ENCODE results near the gene DYNC2I2. TPM values are rescaled to one million over a fixed set of nuclear protein-coding genes. Genes with fewer than 3 reads are reported as not detected.

Gene DYNC2I2
- total and polyA plus RNA-seq, 4 donors = 10.9 to 58.0 (median 19.6) TPM

DNA sequence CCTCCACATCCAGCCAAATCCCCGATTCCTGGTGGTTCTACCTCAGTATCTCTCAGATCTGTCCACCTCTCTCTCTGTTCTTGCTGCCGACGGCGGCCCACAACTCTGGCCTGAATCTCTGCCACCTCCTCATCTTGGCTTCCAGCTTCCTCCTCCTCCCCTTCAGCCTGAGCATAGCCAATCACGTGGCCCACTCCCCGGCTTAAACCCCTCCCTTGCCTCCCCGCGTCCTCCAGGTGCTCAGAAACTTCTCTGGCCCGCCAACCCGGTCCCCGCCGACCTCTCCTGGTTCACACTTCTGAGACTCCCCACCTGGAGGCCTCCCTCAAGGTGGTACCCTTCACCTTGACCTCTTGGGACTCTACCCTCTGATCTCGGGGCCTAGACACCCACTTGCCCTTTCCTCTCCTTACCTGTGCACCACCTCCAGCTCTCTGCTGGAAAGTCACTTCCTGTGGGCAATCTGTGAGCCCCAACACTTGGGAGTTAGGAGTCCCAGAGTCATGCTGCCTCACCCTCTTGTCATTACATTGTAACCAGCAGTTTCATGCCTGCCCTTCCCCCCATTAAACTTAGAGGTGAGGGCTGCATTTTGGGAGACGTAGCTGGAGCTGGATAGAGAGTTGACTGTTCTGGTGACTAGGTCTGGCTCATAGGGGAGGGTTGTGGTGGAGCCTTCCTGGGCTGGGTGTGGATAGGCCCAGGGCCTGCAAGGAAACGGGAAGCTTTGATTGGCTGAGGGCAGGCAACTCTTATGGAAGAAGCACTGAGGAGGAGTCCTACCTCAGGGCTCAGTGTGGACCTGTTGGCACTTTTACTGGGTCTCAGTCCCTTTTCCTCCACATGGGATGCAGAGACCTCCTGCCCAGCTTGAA, 27.9 kb upstream of the DYNC2I2 start:
- Histone ChIP-seq H3K36me3 (ENCODE audit: control insufficient read depth in 4 of 4, insufficient read depth in 3 of 4, low read depth in 1 of 4, low read length in 3 of 4) (no peaks in the 10 kb centered on the region), H3K4me1 (ENCODE audit: control insufficient read depth in 4 of 4, insufficient read depth in 4 of 4, low read length in 3 of 4) (peaks cover 0 to 38% (median 19%) of the 10 kb centered on the region in 4 donors), H3K4me3 (ENCODE audit: low read depth in 1 of 3, low read length in 3 of 3) (peak overlapping the region; percentile 61 to 77 (median 64)), H3K27ac (ENCODE audit: low read depth in 1 of 2, low read length in 2 of 2) (peak overlapping the region; percentile 49 to 79), H3K9ac (ENCODE audit: low read depth in 1 of 2, low read length in 2 of 2) (peak overlapping the region; percentile 94 to 95), H3K9me3 (ENCODE audit: control insufficient read depth in 4 of 4, low read length in 3 of 4) (no peaks in the 10 kb centered on the region), H3K27me3 (ENCODE audit: control insufficient read depth in 4 of 4, insufficient read depth in 4 of 4, low read length in 3 of 4) (no peaks in the 10 kb centered on the region)
- no peak for TF ChIP-seq FOXA2 (IDR thresholded peaks at IDR 0.05)
- TF ChIP-seq, protein P1, sequence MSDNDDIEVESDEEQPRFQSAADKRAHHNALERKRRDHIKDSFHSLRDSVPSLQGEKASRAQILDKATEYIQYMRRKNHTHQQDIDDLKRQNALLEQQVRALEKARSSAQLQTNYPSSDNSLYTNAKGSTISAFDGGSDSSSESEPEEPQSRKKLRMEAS (IDR thresholded peaks at IDR 0.05) = peak; percentile 30
- no peak for TF ChIP-seq RAD21 (IDR thresholded peaks at IDR 0.05)
- TF ChIP-seq RXRA (IDR thresholded peaks at IDR 0.05) = peak in 1 of 2 donors; percentile 13
- no peak for TF ChIP-seq JUND (IDR thresholded peaks at IDR 0.05)
- peak in 1 of 2 donors; percentile 24 for TF ChIP-seq GABPA (IDR thresholded peaks at IDR 0.05 in 1 of 2, conservative IDR thresholded peaks at IDR 0.05 in 1 of 2)
- peak; percentile 27 for TF ChIP-seq NR2F2 (IDR thresholded peaks at IDR 0.05)
- peak; percentile 27 for TF ChIP-seq SP1 (IDR thresholded peaks at IDR 0.05)
- TF ChIP-seq YY1 (IDR thresholded peaks at IDR 0.05) = peak; percentile 93
- TF ChIP-seq EGR1 (IDR thresholded peaks at IDR 0.05; ENCODE audit: low read depth in 2 of 2) = no peak
- TF ChIP-seq, protein P2, sequence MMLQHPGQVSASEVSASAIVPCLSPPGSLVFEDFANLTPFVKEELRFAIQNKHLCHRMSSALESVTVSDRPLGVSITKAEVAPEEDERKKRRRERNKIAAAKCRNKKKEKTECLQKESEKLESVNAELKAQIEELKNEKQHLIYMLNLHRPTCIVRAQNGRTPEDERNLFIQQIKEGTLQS (IDR thresholded peaks at IDR 0.05) = no peak
- TF ChIP-seq, protein P3, sequence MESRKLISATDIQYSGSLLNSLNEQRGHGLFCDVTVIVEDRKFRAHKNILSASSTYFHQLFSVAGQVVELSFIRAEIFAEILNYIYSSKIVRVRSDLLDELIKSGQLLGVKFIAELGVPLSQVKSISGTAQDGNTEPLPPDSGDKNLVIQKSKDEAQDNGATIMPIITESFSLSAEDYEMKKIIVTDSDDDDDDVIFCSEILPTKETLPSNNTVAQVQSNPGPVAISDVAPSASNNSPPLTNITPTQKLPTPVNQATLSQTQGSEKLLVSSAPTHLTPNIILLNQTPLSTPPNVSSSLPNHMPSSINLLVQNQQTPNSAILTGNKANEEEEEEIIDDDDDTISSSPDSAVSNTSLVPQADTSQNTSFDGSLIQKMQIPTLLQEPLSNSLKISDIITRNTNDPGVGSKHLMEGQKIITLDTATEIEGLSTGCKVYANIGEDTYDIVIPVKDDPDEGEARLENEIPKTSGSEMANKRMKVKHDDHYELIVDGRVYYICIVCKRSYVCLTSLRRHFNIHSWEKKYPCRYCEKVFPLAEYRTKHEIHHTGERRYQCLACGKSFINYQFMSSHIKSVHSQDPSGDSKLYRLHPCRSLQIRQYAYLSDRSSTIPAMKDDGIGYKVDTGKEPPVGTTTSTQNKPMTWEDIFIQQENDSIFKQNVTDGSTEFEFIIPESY (IDR thresholded peaks at IDR 0.05) = no peak
- TF ChIP-seq, protein P4, sequence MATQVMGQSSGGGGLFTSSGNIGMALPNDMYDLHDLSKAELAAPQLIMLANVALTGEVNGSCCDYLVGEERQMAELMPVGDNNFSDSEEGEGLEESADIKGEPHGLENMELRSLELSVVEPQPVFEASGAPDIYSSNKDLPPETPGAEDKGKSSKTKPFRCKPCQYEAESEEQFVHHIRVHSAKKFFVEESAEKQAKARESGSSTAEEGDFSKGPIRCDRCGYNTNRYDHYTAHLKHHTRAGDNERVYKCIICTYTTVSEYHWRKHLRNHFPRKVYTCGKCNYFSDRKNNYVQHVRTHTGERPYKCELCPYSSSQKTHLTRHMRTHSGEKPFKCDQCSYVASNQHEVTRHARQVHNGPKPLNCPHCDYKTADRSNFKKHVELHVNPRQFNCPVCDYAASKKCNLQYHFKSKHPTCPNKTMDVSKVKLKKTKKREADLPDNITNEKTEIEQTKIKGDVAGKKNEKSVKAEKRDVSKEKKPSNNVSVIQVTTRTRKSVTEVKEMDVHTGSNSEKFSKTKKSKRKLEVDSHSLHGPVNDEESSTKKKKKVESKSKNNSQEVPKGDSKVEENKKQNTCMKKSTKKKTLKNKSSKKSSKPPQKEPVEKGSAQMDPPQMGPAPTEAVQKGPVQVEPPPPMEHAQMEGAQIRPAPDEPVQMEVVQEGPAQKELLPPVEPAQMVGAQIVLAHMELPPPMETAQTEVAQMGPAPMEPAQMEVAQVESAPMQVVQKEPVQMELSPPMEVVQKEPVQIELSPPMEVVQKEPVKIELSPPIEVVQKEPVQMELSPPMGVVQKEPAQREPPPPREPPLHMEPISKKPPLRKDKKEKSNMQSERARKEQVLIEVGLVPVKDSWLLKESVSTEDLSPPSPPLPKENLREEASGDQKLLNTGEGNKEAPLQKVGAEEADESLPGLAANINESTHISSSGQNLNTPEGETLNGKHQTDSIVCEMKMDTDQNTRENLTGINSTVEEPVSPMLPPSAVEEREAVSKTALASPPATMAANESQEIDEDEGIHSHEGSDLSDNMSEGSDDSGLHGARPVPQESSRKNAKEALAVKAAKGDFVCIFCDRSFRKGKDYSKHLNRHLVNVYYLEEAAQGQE (IDR thresholded peaks at IDR 0.05) = peak; percentile 55
- no peak for TF ChIP-seq FOXA1 (IDR thresholded peaks at IDR 0.05)
- peak in 1 of 2 donors; percentile 15 for TF ChIP-seq HNF4A (conservative IDR thresholded peaks at IDR 0.05)
- no peak for TF ChIP-seq TAF1 (conservative IDR thresholded peaks at IDR 0.05)
- TF ChIP-seq HNF4G (IDR thresholded peaks at IDR 0.05) = no peak
- TF ChIP-seq, protein P5, sequence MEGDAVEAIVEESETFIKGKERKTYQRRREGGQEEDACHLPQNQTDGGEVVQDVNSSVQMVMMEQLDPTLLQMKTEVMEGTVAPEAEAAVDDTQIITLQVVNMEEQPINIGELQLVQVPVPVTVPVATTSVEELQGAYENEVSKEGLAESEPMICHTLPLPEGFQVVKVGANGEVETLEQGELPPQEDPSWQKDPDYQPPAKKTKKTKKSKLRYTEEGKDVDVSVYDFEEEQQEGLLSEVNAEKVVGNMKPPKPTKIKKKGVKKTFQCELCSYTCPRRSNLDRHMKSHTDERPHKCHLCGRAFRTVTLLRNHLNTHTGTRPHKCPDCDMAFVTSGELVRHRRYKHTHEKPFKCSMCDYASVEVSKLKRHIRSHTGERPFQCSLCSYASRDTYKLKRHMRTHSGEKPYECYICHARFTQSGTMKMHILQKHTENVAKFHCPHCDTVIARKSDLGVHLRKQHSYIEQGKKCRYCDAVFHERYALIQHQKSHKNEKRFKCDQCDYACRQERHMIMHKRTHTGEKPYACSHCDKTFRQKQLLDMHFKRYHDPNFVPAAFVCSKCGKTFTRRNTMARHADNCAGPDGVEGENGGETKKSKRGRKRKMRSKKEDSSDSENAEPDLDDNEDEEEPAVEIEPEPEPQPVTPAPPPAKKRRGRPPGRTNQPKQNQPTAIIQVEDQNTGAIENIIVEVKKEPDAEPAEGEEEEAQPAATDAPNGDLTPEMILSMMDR (IDR thresholded peaks at IDR 0.05; ENCODE audit: low read depth, low read length, missing input control) = no peak
- no peak for DNase-seq (ENCODE audit: low spot score)
- 15% methylated on average over 15 of the region's 15 CpGs for WGBS
